SK-N-SH (cell line): ENCODE results near the gene ATP2B1. TPM values are rescaled to one million over a fixed set of nuclear protein-coding genes. Genes with fewer than 3 reads are reported as not detected.

Experiments used
- CTCF ChIA-PET: fragments of 300-600, 350-600 bp; formaldehyde crosslinking; extraction: SDS; loops from one replicate; lab custom pipeline; 2021; lab: Yijun Ruan, JAX
- POLR2A ChIA-PET: fragments of 350-600 bp; sonication (Branson Sonifier 250); formaldehyde crosslinking; extraction: SDS; loops from one replicate; lab custom pipeline; 2020; ENCODE audit warnings: antibody characterized with exemption, inconsistent platforms; lab: Yijun Ruan, JAX
- DNase-seq: peaks from one replicate; pipeline ENCODE4 v3.0.0; 2012
- H2AFZ ChIP-seq: fragments of 200-600 bp; sonication (generic); 2 replicates; pipeline ENCODE4 v1.8.1; 2016; ENCODE audit warnings: antibody characterized with exemption, mild to moderate bottlenecking, low read depth
- H3F3A ChIP-seq: fragments of 200-600 bp; sonication (generic); replicated peaks from 2 replicates; pipeline ENCODE3; 2016; ENCODE audit warnings: antibody characterized with exemption, mild to moderate bottlenecking; ENCODE audit not compliant: insufficient read depth
- H3K27ac ChIP-seq, 2 experiments: fragments of 200-500 bp in 1 of 2; fragments of 200-600 bp in 1 of 2; sonication (Bioruptor generic) in 1 of 2; sonication (generic), shearing (Covaris generic) in 1 of 2; 2 replicates each; pipeline versions ENCODE4 v1.5.1 to v1.6.1; 2014 to 2016; ENCODE audit warnings: low read depth in 2 of 2, inconsistent platforms in 1 of 2, low read length in 1 of 2, mild to moderate bottlenecking in 1 of 2, mixed read lengths in 1 of 2
- H3K27me3 ChIP-seq: fragments of 200-600 bp; sonication (generic), shearing (Covaris generic); 2 replicates; pipeline ENCODE4 v1.6.1; 2016; ENCODE audit warnings: mixed run types; ENCODE audit not compliant: insufficient read depth
- H3K36me3 ChIP-seq, 2 experiments: fragments of 200-500 bp in 1 of 2; fragments of 200-600 bp in 1 of 2; sonication (Bioruptor generic) in 1 of 2; sonication (generic) in 1 of 2; replicated peaks in 1 of 2; 2 replicates each; pipeline versions ENCODE3 to v1.5.1; 2014 to 2016; ENCODE audit warnings: low read length in 1 of 2, mild to moderate bottlenecking in 1 of 2; ENCODE audit not compliant: insufficient read depth in 2 of 2, control insufficient read depth in 1 of 2
- H3K4me1 ChIP-seq, 2 experiments: fragments of 200-500 bp in 1 of 2; fragments of 200-600 bp in 1 of 2; sonication (Bioruptor generic) in 1 of 2; sonication (generic), shearing (Covaris generic) in 1 of 2; 2 replicates each; pipeline versions ENCODE4 v1.5.1 to v1.6.1; 2014 to 2016; ENCODE audit warnings: low read depth in 1 of 2, low read length in 1 of 2, mixed run types in 1 of 2; ENCODE audit not compliant: insufficient read depth in 2 of 2, control insufficient read depth in 1 of 2
- H3K4me2 ChIP-seq: fragments of 200-600 bp; sonication (generic), shearing (Covaris generic); 2 replicates; pipeline ENCODE4 v1.6.1; 2017; ENCODE audit warnings: mixed run types
- H3K4me3 ChIP-seq, 2 experiments: fragments of 200-500 bp in 1 of 2; fragments of 200-600 bp in 1 of 2; sonication (Bioruptor generic) in 1 of 2; sonication (generic), shearing (Covaris generic) in 1 of 2; 2 replicates each; pipeline versions ENCODE4 v1.5.1 to v1.8.1; 2014 to 2016; ENCODE audit warnings: low read depth in 2 of 2, inconsistent platforms in 1 of 2, low read length in 1 of 2, mild to moderate bottlenecking in 1 of 2, mixed read lengths in 1 of 2, moderate library complexity in 1 of 2
- H3K79me2 ChIP-seq: fragments of 200-600 bp; sonication (generic); 2 replicates; pipeline ENCODE4 v1.8.1; 2017; ENCODE audit warnings: mild to moderate bottlenecking; ENCODE audit not compliant: insufficient read depth
- H3K9ac ChIP-seq: fragments of 200-600 bp; sonication (generic); 2 replicates; pipeline ENCODE4 v1.6.1; 2017; ENCODE audit warnings: mixed run types
- H3K9me2 ChIP-seq: fragments of 200-600 bp; sonication (generic); 2 replicates; pipeline ENCODE4 v1.6.1; 2017; ENCODE audit warnings: mixed run types
- H3K9me3 ChIP-seq: fragments of 200-600 bp; sonication (generic); 2 replicates; pipeline ENCODE4 v1.6.1; 2017; ENCODE audit warnings: mixed run types, mild to moderate bottlenecking, moderate library complexity
- H4K20me1 ChIP-seq: fragments of 200-600 bp; sonication (generic); 2 replicates; pipeline ENCODE4 v1.6.1; 2017; ENCODE audit warnings: mild to moderate bottlenecking, mixed run types; ENCODE audit not compliant: insufficient read depth
- CHD2 ChIP-seq: fragments of 150-350 bp; IDR thresholded peaks from 2 replicates; pipeline ENCODE4 v1.6.1; 2018; ENCODE audit warnings: low read length; ENCODE audit not compliant: partially characterized antibody
- FOSL2 ChIP-seq: IDR thresholded peaks from 2 replicates; pipeline ENCODE4 v1.4.0; 2012; ENCODE audit warnings: low read depth, mild to moderate bottlenecking, moderate library complexity, borderline replicate concordance
- GABPA ChIP-seq: IDR thresholded peaks from 2 replicates; pipeline ENCODE4 v1.4.0; 2012; ENCODE audit warnings: low read depth, mild to moderate bottlenecking
- GATA2 ChIP-seq: sonication (generic); formaldehyde crosslinking; IDR thresholded peaks from 2 replicates; pipeline ENCODE4 v1.5.0; 2020; ENCODE audit warnings: mild to moderate bottlenecking, missing genetic modification reagents
- MEF2A ChIP-seq: IDR thresholded peaks from 2 replicates; pipeline ENCODE4 v1.4.0; 2012; ENCODE audit warnings: low read depth, borderline replicate concordance
- NFIC ChIP-seq: IDR thresholded peaks from 2 replicates; pipeline ENCODE4 v1.4.0; 2012; ENCODE audit warnings: borderline replicate concordance
- NRF1 ChIP-seq: IDR thresholded peaks from 2 replicates; pipeline ENCODE4 v1.6.1; 2012; ENCODE audit warnings: low read depth, mild to moderate bottlenecking, low read length
- POLR2AphosphoS5 ChIP-seq: IDR thresholded peaks from 2 replicates; pipeline ENCODE4 v1.6.1; 2012; ENCODE audit warnings: low read depth, low read length
- RAD21 ChIP-seq: IDR thresholded peaks from 2 replicates; pipeline ENCODE4 v1.6.1; 2012; ENCODE audit warnings: mild to moderate bottlenecking, low read length
- RCOR1 ChIP-seq: fragments of 150-350 bp; IDR thresholded peaks from 2 replicates; pipeline ENCODE4 v1.6.1; 2017; ENCODE audit warnings: antibody characterized with exemption, low read length
- RFX5 ChIP-seq: IDR thresholded peaks from 2 replicates; pipeline ENCODE4 v1.6.1; 2012; ENCODE audit warnings: mild to moderate bottlenecking, improper control_type of control experiment, low read length
- SIN3A ChIP-seq: IDR thresholded peaks from 2 replicates; pipeline ENCODE4 v1.6.1; 2012; ENCODE audit warnings: low read depth, mild to moderate bottlenecking, low read length, moderate library complexity, borderline replicate concordance
- SMC3 ChIP-seq: IDR thresholded peaks from 2 replicates; pipeline ENCODE4 v1.6.1; 2012; ENCODE audit warnings: low read depth, low read length, improper control_type of control experiment
- TAF1 ChIP-seq: IDR thresholded peaks from 2 replicates; pipeline ENCODE4 v1.6.1; 2012; ENCODE audit warnings: low read depth, mild to moderate bottlenecking, low read length, moderate library complexity, borderline replicate concordance
- TCF12 ChIP-seq: IDR thresholded peaks from 2 replicates; pipeline ENCODE4 v1.4.0; 2012
- YY1 ChIP-seq: IDR thresholded peaks from 2 replicates; pipeline ENCODE4 v1.4.0; 2012; ENCODE audit warnings: low read depth, mild to moderate bottlenecking
- WGBS: methylation state at CpG from one replicate; pipeline ENCODE4 v1.1.6; 2017; ENCODE audit warnings: low lambda C conversion rate; 5-methylcytosine and 5-hydroxymethylcytosine counted together
- polyA plus RNA-seq, 3 experiments: library from polyadenylated mRNA; depleted of rRNA; stranded (reverse); fragments of >200 nt; gene quantifications; 2 replicates each; pipeline ENCODE4 v1.2.3, GENCODE V29; 2012
- TF ChIP-seq, protein P1 (sequence below): fragments of 150-350 bp; IDR thresholded peaks from 2 replicates; pipeline ENCODE4 v1.6.1; 2017; ENCODE audit warnings: antibody characterized with exemption, low read length, low read depth, borderline replicate concordance
- TF ChIP-seq, protein P2 (sequence below): fragments of 150-350 bp; IDR thresholded peaks from 2 replicates; pipeline ENCODE4 v1.6.1; 2016; ENCODE audit warnings: mild to moderate bottlenecking, low read depth, low read length
- TF ChIP-seq, protein P3 (sequence below): IDR thresholded peaks from 2 replicates; pipeline ENCODE4; 2012
- TF ChIP-seq, protein P4 (sequence below): IDR thresholded peaks from 2 replicates; pipeline ENCODE4 v1.6.1; 2012; ENCODE audit warnings: mild to moderate bottlenecking, low read depth, low read length, moderate library complexity

ATP2B1 gene
- polyA plus RNA-seq, 1 of the 3 experiments (the other 2 are of a cell fraction), result 4.3 TPM

DNA sequence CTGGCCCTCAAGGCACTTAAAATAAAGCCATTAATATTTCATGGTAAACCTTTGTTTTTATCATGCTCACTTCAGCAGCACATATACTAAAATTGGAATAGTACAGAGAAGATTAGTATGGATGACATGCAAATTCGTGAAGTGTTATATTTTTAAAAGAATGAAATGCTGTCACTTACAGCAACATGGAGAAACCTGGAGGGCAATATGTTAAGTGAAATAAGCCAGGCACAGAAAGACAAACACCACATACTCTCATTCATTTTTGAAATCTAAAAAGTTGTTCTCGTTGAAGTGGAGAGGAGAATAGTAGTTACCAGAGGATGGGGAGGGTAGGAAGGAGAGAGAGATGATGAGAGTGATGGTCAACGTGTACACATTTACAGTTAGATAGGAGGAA, 45.4 kb upstream of the ATP2B1 start:
- Histone ChIP-seq H2AFZ (no peak overlapping the region), H3K4me2 (no peak overlapping the region), H3K4me1 (peaks cover 0 to 4% of the 10 kb centered on the region in 2 experiments; a peak in 1 of 4 replicates), H3K27ac (no peak overlapping the region), H3K36me3 (no peaks in the 10 kb centered on the region), H3K4me3 (no peak overlapping the region), H3K9me2 (no peaks in the 10 kb centered on the region), H3K27me3 (no peaks in the 10 kb centered on the region), H3F3A (peaks cover 4% of the 10 kb centered on the region), H3K79me2 (no peaks in the 10 kb centered on the region)
- WGBS, result 80% methylated on average over 3 of the region's 3 CpGs
- CTCF ChIA-PET, result interaction anchor here (1.2 kb wide), 1 partner anchor 1100 kb away, joined by 3 read pairs; no protein-coding TSS in a partner anchor
- TF ChIP-seq SIN3A (no peak), FOSL2 (no peak), NFIC (no peak), TAF1 (no peak), RAD21 (no peak), CHD2 (no peak), RCOR1 (no peak), POLR2AphosphoS5 (no peak), SMC3 (no peak), NRF1 (no peak), GABPA (no peak), TCF12 (no peak), GATA2 (CRISPR knock-in tag) (no peak), YY1 (no peak), RFX5 (no peak), MEF2A (no peak)
- TF ChIP-seq, protein P1, sequence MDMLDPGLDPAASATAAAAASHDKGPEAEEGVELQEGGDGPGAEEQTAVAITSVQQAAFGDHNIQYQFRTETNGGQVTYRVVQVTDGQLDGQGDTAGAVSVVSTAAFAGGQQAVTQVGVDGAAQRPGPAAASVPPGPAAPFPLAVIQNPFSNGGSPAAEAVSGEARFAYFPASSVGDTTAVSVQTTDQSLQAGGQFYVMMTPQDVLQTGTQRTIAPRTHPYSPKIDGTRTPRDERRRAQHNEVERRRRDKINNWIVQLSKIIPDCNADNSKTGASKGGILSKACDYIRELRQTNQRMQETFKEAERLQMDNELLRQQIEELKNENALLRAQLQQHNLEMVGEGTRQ, result no peak
- TF ChIP-seq, protein P2, sequence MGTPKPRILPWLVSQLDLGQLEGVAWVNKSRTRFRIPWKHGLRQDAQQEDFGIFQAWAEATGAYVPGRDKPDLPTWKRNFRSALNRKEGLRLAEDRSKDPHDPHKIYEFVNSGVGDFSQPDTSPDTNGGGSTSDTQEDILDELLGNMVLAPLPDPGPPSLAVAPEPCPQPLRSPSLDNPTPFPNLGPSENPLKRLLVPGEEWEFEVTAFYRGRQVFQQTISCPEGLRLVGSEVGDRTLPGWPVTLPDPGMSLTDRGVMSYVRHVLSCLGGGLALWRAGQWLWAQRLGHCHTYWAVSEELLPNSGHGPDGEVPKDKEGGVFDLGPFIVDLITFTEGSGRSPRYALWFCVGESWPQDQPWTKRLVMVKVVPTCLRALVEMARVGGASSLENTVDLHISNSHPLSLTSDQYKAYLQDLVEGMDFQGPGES, result no peak
- TF ChIP-seq, protein P3, sequence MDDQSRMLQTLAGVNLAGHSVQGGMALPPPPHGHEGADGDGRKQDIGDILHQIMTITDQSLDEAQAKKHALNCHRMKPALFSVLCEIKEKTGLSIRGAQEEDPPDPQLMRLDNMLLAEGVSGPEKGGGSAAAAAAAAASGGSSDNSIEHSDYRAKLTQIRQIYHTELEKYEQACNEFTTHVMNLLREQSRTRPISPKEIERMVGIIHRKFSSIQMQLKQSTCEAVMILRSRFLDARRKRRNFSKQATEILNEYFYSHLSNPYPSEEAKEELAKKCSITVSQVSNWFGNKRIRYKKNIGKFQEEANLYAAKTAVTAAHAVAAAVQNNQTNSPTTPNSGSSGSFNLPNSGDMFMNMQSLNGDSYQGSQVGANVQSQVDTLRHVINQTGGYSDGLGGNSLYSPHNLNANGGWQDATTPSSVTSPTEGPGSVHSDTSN, result no peak
- TF ChIP-seq, protein P4, sequence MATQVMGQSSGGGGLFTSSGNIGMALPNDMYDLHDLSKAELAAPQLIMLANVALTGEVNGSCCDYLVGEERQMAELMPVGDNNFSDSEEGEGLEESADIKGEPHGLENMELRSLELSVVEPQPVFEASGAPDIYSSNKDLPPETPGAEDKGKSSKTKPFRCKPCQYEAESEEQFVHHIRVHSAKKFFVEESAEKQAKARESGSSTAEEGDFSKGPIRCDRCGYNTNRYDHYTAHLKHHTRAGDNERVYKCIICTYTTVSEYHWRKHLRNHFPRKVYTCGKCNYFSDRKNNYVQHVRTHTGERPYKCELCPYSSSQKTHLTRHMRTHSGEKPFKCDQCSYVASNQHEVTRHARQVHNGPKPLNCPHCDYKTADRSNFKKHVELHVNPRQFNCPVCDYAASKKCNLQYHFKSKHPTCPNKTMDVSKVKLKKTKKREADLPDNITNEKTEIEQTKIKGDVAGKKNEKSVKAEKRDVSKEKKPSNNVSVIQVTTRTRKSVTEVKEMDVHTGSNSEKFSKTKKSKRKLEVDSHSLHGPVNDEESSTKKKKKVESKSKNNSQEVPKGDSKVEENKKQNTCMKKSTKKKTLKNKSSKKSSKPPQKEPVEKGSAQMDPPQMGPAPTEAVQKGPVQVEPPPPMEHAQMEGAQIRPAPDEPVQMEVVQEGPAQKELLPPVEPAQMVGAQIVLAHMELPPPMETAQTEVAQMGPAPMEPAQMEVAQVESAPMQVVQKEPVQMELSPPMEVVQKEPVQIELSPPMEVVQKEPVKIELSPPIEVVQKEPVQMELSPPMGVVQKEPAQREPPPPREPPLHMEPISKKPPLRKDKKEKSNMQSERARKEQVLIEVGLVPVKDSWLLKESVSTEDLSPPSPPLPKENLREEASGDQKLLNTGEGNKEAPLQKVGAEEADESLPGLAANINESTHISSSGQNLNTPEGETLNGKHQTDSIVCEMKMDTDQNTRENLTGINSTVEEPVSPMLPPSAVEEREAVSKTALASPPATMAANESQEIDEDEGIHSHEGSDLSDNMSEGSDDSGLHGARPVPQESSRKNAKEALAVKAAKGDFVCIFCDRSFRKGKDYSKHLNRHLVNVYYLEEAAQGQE, result no peak
- TF ChIP-seq, all 33 proteins: peak for 0
- no peak overlapping the region for H3K9ac ChIP-seq
- H4K20me1 ChIP-seq, result no peaks in the 10 kb centered on the region
- DNase-seq, result no peak
- H3K9me3 ChIP-seq, result no peaks in the 10 kb centered on the region
- POLR2A ChIA-PET, result interaction anchor here (0.7 kb wide), 1 partner anchor 212 kb away, joined by 7 read pairs; no protein-coding TSS in a partner anchor
